A549 (cell line): Measurements from ENCODE around the gene LHX1.

Source experiments
- CHD2 ChIP-seq: fragments of 150-350 bp; IDR thresholded peaks from 2 replicates; pipeline ENCODE4 v1.6.1; 2014; ENCODE audit warnings: low read length; ENCODE audit not compliant: partially characterized antibody
- CTCF ChIP-seq: fragments of >200 bp; sonication (Bioruptor Twin); formaldehyde crosslinking; IDR thresholded peaks from 3 replicates; pipeline ENCODE4 v1.5.1; 2016
- E2F6 ChIP-seq: IDR thresholded peaks from 2 replicates; pipeline ENCODE4 v1.6.1; 2012; ENCODE audit warnings: low read depth, borderline replicate concordance
- EP300 ChIP-seq, 2 experiments: fragments of >200 bp; sonication (Bioruptor Twin); formaldehyde crosslinking; IDR thresholded peaks; 2 replicates in 1 of 2; 3 replicates in 1 of 2; pipeline ENCODE4 v1.6.1; 2016 to 2017
- MAX ChIP-seq: IDR thresholded peaks from 2 replicates; pipeline ENCODE4 v1.6.1; 2012
- POLR2A ChIP-seq: IDR thresholded peaks from 2 replicates; pipeline ENCODE4 v1.6.1; 2012; ENCODE audit warnings: mild to moderate bottlenecking, low read length
- RAD21 ChIP-seq, 2 experiments: fragments of >200 bp in 1 of 2; sonication (Bioruptor Twin) in 1 of 2; formaldehyde crosslinking in 1 of 2; IDR thresholded peaks in 1 of 2; conservative IDR thresholded peaks in 1 of 2; 2 replicates in 1 of 2; 3 replicates in 1 of 2; pipeline ENCODE4 v1.6.1; 2012 to 2018; ENCODE audit warnings: inconsistent platforms in 1 of 2
- REST ChIP-seq: fragments of 200-600 bp; sonication (generic); IDR thresholded peaks from 2 replicates; pipeline ENCODE4 v1.6.1; 2016; ENCODE audit warnings: antibody characterized with exemption, mild to moderate bottlenecking, moderate library complexity

GRCh38 chr17:36972186-36972700, 35.0 kb downstream of the LHX1 start:
- TF ChIP-seq REST (no peak), EP300 (IDR thresholded peaks at IDR 0.05) (no peak), CHD2 (no peak), CTCF (no peak), POLR2A (no peak), MAX (no peak), RAD21 (conservative IDR thresholded peaks at IDR 0.05 in 1 of 2, IDR thresholded peaks at IDR 0.05 in 1 of 2) (no peak), E2F6 (no peak)
